AG10803 (cell line): Measurements from ENCODE around the gene ADGRB2.

Experiments used
- DNase-seq: peaks from one replicate; pipeline ENCODE4 v3.0.0; 2010; ENCODE audit warnings: low read depth
- H3K4me3 ChIP-seq: 2 replicates; pipeline ENCODE4 v1.5.1; 2011; ENCODE audit warnings: mild to moderate bottlenecking, low read length, control low read depth
- TF ChIP-seq, protein P1 (sequence below): conservative IDR thresholded peaks from 2 replicates; pipeline ENCODE4 v1.5.1; 2011; ENCODE audit warnings: mild to moderate bottlenecking, low read length, control low read depth, inconsistent platforms

The ADGRB2 gene

DNA sequence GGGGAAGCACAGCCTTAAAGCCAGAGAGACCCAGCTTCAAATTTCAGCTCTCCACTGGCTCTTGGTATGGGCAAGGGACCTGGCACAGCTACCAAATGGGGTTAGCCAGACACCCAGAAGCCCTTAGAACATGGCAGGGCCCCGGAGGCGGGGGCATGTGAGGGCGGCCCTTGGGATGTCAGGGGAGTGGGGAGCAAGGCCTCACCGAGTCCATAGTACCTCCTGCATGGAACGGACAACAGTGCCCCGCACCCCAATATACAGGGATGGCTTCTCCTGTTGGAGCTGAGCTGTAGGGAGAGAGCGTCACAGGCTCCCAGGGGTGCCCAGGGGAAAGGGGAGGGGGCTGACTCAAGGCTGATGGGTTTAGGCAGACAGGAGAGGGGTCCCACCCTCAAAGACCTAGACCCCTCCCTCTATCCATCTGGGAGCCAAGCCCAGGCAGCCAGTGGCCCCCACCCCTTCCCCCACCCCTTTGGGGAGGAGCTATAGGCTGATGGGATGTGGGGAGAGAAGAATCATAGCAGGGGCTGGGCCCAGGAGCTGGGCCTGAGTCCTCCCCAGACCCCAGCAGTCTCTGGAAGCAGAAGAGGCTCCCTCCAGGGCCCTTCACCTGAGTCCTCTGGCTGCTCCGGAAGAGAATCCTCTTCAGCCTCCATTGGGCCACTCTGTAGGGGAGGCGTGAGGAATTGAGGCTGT, 35.2 kb upstream of the ADGRB2 start:
- no peak for DNase-seq
- TF ChIP-seq, protein P1, sequence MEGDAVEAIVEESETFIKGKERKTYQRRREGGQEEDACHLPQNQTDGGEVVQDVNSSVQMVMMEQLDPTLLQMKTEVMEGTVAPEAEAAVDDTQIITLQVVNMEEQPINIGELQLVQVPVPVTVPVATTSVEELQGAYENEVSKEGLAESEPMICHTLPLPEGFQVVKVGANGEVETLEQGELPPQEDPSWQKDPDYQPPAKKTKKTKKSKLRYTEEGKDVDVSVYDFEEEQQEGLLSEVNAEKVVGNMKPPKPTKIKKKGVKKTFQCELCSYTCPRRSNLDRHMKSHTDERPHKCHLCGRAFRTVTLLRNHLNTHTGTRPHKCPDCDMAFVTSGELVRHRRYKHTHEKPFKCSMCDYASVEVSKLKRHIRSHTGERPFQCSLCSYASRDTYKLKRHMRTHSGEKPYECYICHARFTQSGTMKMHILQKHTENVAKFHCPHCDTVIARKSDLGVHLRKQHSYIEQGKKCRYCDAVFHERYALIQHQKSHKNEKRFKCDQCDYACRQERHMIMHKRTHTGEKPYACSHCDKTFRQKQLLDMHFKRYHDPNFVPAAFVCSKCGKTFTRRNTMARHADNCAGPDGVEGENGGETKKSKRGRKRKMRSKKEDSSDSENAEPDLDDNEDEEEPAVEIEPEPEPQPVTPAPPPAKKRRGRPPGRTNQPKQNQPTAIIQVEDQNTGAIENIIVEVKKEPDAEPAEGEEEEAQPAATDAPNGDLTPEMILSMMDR: no peak
- H3K4me3 ChIP-seq: no peak overlapping the region

DNA sequence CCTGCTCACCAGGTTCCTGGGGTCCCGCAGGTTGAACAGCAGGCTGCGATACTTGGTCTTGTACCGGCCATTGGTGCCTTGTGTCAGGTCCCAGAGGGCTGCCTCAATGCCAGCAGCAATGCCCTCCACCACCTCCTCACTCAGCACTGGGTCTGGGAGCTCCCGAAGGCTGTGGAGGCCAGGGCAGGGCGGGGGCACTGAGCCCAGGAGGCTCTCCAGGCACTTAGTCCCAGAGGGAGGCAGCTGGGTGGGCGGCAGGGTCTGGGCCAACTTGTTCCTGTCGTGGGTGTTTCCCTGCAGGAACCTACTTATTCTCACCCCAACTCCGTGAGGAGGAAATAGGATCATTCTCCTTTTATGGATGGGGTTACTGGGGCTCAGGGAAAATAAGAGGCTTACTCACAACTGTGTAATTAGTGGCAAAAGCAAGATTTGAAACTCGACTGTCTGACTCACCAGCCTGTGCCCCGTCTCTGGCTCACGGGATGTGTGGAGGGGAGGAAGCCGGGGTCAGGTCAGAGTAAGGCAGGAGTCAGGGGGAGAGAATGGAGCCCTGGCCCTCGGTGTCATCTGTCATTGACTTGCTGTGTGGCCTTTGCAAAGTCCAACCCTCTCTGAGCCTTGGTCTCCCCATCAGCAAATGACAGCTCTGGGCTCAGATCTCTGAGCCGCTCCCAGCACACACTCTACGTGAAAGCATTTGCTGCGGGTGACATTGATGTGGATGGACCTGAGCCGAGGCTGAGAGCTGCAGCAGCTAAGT, 34.5 kb upstream of the ADGRB2 start:
- DNase-seq: peak; percentile 84
- peak overlapping the region; percentile 80 for H3K4me3 ChIP-seq
- TF ChIP-seq, protein P1: no peak

GRCh38 chr1:31798086-31798432, 33.9 kb upstream of the ADGRB2 start:
- DNase-seq: no peak
- peak overlapping the region; percentile 80 for H3K4me3 ChIP-seq
- TF ChIP-seq, protein P1: no peak

DNA sequence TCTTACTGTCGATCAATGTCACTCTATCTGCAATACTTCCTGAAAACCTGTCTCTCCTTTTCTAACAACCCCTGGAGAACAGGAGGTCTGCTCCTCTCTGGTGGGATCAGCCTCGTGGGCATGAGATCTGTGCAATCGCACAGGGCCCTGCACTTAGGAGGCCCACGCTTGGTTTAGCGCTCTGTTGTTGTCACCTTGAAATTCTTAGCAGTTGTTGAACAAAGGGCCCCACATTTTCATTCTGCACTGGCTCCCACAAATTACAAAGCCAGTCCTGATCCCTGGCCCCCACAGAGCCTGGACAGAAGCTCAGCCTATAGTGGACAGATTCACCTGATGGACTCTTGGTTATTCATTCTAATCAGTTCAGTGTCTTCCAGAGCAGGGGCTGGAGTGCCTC, 33.1 kb upstream of the ADGRB2 start:
- TF ChIP-seq, protein P1: no peak
- DNase-seq: no peak
- H3K4me3 ChIP-seq: peak overlapping the region; percentile 80

DNA sequence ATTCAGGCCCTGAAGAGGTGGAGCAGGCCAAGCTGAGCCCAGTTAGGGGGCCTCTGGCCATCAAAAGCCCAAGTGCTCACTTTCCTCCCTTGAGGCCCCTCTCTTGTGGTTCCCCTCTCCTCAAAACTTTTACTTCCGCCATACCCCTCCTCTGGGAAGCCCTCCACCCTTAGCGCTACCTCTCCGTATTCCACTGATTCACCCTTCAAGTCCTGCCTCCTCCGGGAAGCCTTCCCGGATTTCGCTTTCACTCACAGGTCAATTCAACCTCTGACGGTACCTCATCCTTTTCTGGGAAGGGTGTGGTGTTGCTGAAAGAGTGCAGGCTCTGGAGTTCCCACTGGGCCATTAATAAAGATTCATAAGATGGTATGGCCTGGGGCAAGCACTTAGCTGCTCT, 32.6 kb upstream of the ADGRB2 start:
- peak overlapping the region; percentile 80 for H3K4me3 ChIP-seq
- TF ChIP-seq, protein P1: no peak
- DNase-seq: no peak

DNA sequence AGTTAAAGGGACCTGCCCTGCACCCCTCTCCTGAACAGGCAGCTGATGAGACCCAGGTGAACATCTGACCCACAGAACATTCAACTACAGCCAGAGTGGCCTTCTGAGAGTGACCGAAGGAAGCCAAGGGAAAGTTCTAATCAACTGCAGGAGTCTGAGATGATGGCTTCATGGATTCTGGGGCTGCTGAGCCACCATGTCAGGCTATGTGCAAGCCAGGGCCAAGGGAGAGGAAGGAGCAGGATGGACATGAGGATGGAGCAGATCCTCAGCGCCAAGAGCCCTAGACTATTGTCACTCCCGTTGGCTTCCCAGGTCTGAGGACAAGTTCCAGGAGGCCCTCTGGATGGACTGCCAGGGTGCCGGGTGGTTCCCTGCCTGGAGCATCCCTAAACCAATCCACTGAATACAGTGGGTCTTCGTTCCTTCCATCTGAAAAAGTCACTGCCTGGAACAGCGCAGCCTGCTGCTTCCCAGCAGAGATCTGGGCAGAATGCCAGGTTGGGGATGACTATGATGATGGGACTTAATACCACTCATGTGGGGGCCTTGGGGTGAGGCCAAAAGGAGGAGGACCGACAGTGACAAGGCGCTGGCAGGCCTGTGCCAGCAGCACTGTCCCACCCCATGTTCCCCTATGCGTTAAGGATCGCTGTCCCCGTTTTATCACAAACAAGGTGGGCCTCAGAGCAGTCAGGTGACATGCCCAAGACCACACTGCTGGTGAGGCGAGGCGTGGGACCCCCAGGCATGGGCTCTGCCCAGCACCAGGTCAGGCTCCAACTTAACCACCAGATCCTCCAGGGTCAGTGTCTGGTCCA, 31.9 kb upstream of the ADGRB2 start:
- DNase-seq: peak; percentile 82
- peak overlapping the region; percentile 80 for H3K4me3 ChIP-seq
- TF ChIP-seq, protein P1: peak; percentile 28
